H9 (cell line): Measurements from ENCODE around the gene CPNE5. TPM values are rescaled to one million over a fixed set of nuclear protein-coding genes. Genes with fewer than 3 reads are reported as not detected.

ENCODE experiments used
- DNase-seq: peaks from one replicate; pipeline ENCODE4 v3.0.0-alpha.2; 2017
- H2AFZ ChIP-seq: one replicate; pipeline ENCODE4 v1.6.1; 2013; ENCODE audit warnings: mild to moderate bottlenecking, low read length, control low read depth, moderate library complexity
- H2AK5ac ChIP-seq: 2 replicates; pipeline ENCODE4 v1.6.1; 2013; ENCODE audit warnings: low read length, control low read depth, mixed read lengths; ENCODE audit not compliant: insufficient read length
- H2BK120ac ChIP-seq: one replicate; pipeline ENCODE4 v1.6.1; 2013; ENCODE audit warnings: low read depth, mild to moderate bottlenecking, low read length, control low read depth, inconsistent platforms; ENCODE audit not compliant: poor library complexity, severe bottlenecking
- H2BK12ac ChIP-seq: 2 replicates; pipeline ENCODE4 v1.6.1; 2013; ENCODE audit warnings: low read length, control low read depth, mixed read lengths, low read depth; ENCODE audit not compliant: insufficient read length
- H2BK15ac ChIP-seq: 2 replicates; pipeline ENCODE4 v1.6.1; 2013; ENCODE audit warnings: low read depth, low read length, control low read depth
- H2BK20ac ChIP-seq: one replicate; pipeline ENCODE4 v1.6.1; 2013; ENCODE audit warnings: low read depth, mild to moderate bottlenecking, low read length, control low read depth, inconsistent platforms; ENCODE audit not compliant: poor library complexity, severe bottlenecking
- H2BK5ac ChIP-seq: 2 replicates; pipeline ENCODE4 v1.6.1; 2013; ENCODE audit warnings: low read length, control low read depth, mixed read lengths; ENCODE audit not compliant: insufficient read length
- H3K14ac ChIP-seq: 2 replicates; pipeline ENCODE4 v1.6.1; 2013; ENCODE audit warnings: low read length, control low read depth; ENCODE audit not compliant: insufficient read depth
- H3K18ac ChIP-seq: 2 replicates; pipeline ENCODE4 v1.6.1; 2013; ENCODE audit warnings: low read depth, mild to moderate bottlenecking, mixed read lengths, low read length, control low read depth; ENCODE audit not compliant: insufficient read length
- H3K23ac ChIP-seq: 2 replicates; pipeline ENCODE4 v1.6.1; 2013; ENCODE audit warnings: low read length, control low read depth, mixed read lengths, low read depth; ENCODE audit not compliant: insufficient read length
- H3K23me2 ChIP-seq: 2 replicates; pipeline ENCODE4 v1.6.1; 2013; ENCODE audit warnings: low read depth, mild to moderate bottlenecking, mixed read lengths, low read length, control low read depth; ENCODE audit not compliant: insufficient read length, poor library complexity, severe bottlenecking
- H3K27ac ChIP-seq: 2 replicates; pipeline ENCODE4 v1.5.1; 2013; ENCODE audit warnings: low read length, control low read depth, mixed read lengths, low read depth; ENCODE audit not compliant: insufficient read length
- H3K27me3 ChIP-seq: 2 replicates; pipeline ENCODE4 v1.6.1; 2013; ENCODE audit warnings: low read length, control low read depth, inconsistent platforms; ENCODE audit not compliant: insufficient read depth
- H3K4ac ChIP-seq: 2 replicates; pipeline ENCODE4 v1.6.1; 2013; ENCODE audit warnings: low read depth, mild to moderate bottlenecking, control low read depth, inconsistent platforms, low read length, moderate library complexity
- H3K4me1 ChIP-seq: 2 replicates; pipeline ENCODE4 v1.6.1; 2013; ENCODE audit warnings: low read length, control low read depth, inconsistent platforms; ENCODE audit not compliant: insufficient read depth
- H3K4me2 ChIP-seq: 2 replicates; pipeline ENCODE4 v1.6.1; 2013; ENCODE audit warnings: low read length, control low read depth, mixed read lengths; ENCODE audit not compliant: insufficient read length, insufficient read depth
- H3K56ac ChIP-seq: 2 replicates; pipeline ENCODE4 v1.6.1; 2013; ENCODE audit warnings: low read depth, mild to moderate bottlenecking, mixed read lengths, low read length, control low read depth; ENCODE audit not compliant: insufficient read length
- H3K79me1 ChIP-seq: 2 replicates; pipeline ENCODE4 v1.6.1; 2013; ENCODE audit warnings: low read depth, mild to moderate bottlenecking, moderate library complexity, low read length, control low read depth, inconsistent platforms; ENCODE audit not compliant: insufficient read depth, poor library complexity, severe bottlenecking
- H3K79me2 ChIP-seq: 2 replicates; pipeline ENCODE4 v1.6.1; 2013; ENCODE audit warnings: low read length, control low read depth, inconsistent platforms; ENCODE audit not compliant: insufficient read depth
- H3K9ac ChIP-seq: 2 replicates; pipeline ENCODE4 v1.6.1; 2013; ENCODE audit warnings: low read length, control low read depth, mixed read lengths; ENCODE audit not compliant: insufficient read length; ENCODE audit errors: extremely low read depth
- H3K9me3 ChIP-seq: one replicate; pipeline ENCODE4 v1.6.1; 2013; ENCODE audit warnings: low read depth, low read length, inconsistent platforms; ENCODE audit not compliant: control insufficient read depth
- H3T11ph ChIP-seq: one replicate; pipeline ENCODE4 v1.6.1; 2013; ENCODE audit warnings: mild to moderate bottlenecking, low read length, control low read depth, inconsistent platforms
- H4K20me1 ChIP-seq: one replicate; pipeline ENCODE4 v1.6.1; 2013; ENCODE audit not compliant: control insufficient read depth, insufficient read length, insufficient read depth
- H4K5ac ChIP-seq: 2 replicates; pipeline ENCODE4 v1.6.1; 2013; ENCODE audit warnings: low read depth, mild to moderate bottlenecking, mixed read lengths, low read length, control low read depth; ENCODE audit not compliant: insufficient read length
- H4K8ac ChIP-seq: replicated peaks from 2 replicates; pipeline ENCODE4 v1.6.1; 2013; ENCODE audit warnings: low read length, control low read depth, mixed read lengths, low read depth; ENCODE audit not compliant: insufficient read length
- H4K91ac ChIP-seq: 2 replicates; pipeline ENCODE4 v1.6.1; 2013; ENCODE audit warnings: low read depth, mild to moderate bottlenecking, moderate library complexity, mixed read lengths, low read length, control low read depth; ENCODE audit not compliant: insufficient read length
- H3K27ac Mint-ChIP-seq, 3 experiments: 2 replicates in 2 of 3; 3 replicates in 1 of 3; pipeline ENCODE4 v1.8.0; 2020 to 2021; ENCODE audit warnings: mixed read lengths in 3 of 3, mild to moderate bottlenecking in 1 of 3, moderate library complexity in 1 of 3
- H3K27me3 Mint-ChIP-seq: 2 replicates; pipeline ENCODE4 v1.8.0; 2021; ENCODE audit warnings: low read depth, mild to moderate bottlenecking, moderate library complexity, mixed read lengths
- H3K36me3 Mint-ChIP-seq, 3 experiments: 2 replicates in 2 of 3; 3 replicates in 1 of 3; pipeline ENCODE4 v1.8.0; 2020 to 2021; ENCODE audit warnings: low read depth in 3 of 3, mixed read lengths in 3 of 3; ENCODE audit not compliant: insufficient read depth in 1 of 3
- H3K4me1 Mint-ChIP-seq, 2 experiments: 2 replicates each; pipeline ENCODE4 v1.8.0; 2020; ENCODE audit warnings: mixed read lengths in 2 of 2
- H3K4me3 Mint-ChIP-seq, 2 experiments: 2 replicates in 1 of 2; 3 replicates in 1 of 2; pipeline ENCODE4 v1.8.0; 2020 to 2021; ENCODE audit warnings: mild to moderate bottlenecking in 2 of 2, mixed read lengths in 2 of 2, moderate library complexity in 1 of 2
- H3K9me3 Mint-ChIP-seq, 2 experiments: 2 replicates in 1 of 2; 3 replicates in 1 of 2; pipeline ENCODE4 v1.8.0; 2020; ENCODE audit warnings: mild to moderate bottlenecking in 2 of 2, mixed read lengths in 2 of 2, moderate library complexity in 1 of 2
- WGBS: extraction: QIAGEN DNeasy Blood & Tissue Kit; methylation state at CpG from one replicate; pipeline ENCODE4 v1.1.7; 2013; ENCODE audit warnings: missing lambda C conversion rate, low lambda C conversion rate, mixed read lengths; ENCODE audit not compliant: insufficient read length; ENCODE audit errors: extremely low coverage; 5-methylcytosine and 5-hydroxymethylcytosine counted together
- total RNA-seq: library from RNA; stranded (reverse); gene quantifications from 2 replicates; pipeline ENCODE4 v1.2.1, GENCODE V29; 2021
- TF ChIP-seq, protein P1 (sequence below): fragments of 200-600 bp; sonication (generic); conservative IDR thresholded peaks from 3 replicates; pipeline ENCODE4 v1.8.0; 2021; ENCODE audit warnings: antibody characterized with exemption, mild to moderate bottlenecking

CPNE5 gene
- total RNA-seq, 1 experiment from 2014 or later: 0.52 TPM

DNA sequence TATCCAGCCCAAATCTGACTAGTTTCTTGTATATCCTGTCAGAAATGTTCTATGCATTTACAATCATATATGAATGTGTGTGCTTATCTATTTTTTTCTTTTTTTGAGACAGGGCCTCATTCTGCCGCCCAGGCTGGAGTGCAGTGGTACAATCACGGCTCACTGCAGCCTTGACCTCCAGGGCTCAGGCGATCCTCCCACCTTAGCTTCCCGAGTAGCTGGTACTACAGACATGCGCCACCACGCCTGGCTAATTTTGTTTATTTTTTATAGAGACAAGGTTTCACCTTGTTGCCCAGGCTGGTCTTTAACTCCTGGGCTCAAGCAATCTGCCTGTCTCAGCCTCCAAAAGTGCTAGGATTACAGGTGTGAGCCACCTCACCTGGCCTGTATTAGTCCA is 144.6 kb downstream of the CPNE5 start:
- no peak overlapping the region for H2BK15ac ChIP-seq
- no peaks in the 10 kb centered on the region for H3K27me3 ChIP-seq
- H2AFZ ChIP-seq: no peak overlapping the region
- H3K14ac ChIP-seq: no peak overlapping the region
- no peak overlapping the region for H2BK20ac ChIP-seq
- H3K56ac ChIP-seq: no peak overlapping the region
- no CpG with 5 or more reads among the region's 6 CpGs for WGBS
- no peak overlapping the region for H3K4ac ChIP-seq
- no peak overlapping the region for H3K18ac ChIP-seq
- H3K4me1 Mint-ChIP-seq: peaks cover 0 to 4% of the 10 kb centered on the region in 2 experiments; a peak in 1 of 4 replicates
- no peak overlapping the region for H2BK12ac ChIP-seq
- H2BK5ac ChIP-seq: no peak overlapping the region
- H3K4me2 ChIP-seq: no peak overlapping the region
- H4K91ac ChIP-seq: no peak overlapping the region
- H3K36me3 Mint-ChIP-seq: no peaks in the 10 kb centered on the region
- H3K9me3 Mint-ChIP-seq: no peaks in the 10 kb centered on the region
- no peak overlapping the region for H4K8ac ChIP-seq
- H4K5ac ChIP-seq: no peak overlapping the region
- no peaks in the 10 kb centered on the region for H4K20me1 ChIP-seq
- no peak overlapping the region for H3K4me3 Mint-ChIP-seq
- no peaks in the 10 kb centered on the region for H3K79me1 ChIP-seq
- no peak for DNase-seq
- H3K23me2 ChIP-seq: no peaks in the 10 kb centered on the region
- no peak overlapping the region for H2BK120ac ChIP-seq
- H3K27me3 Mint-ChIP-seq: peaks cover 3% of the 10 kb centered on the region; the same call in 1 of the 2 replicates
- H3K79me2 ChIP-seq: no peaks in the 10 kb centered on the region
- H3T11ph ChIP-seq: no peak overlapping the region
- H3K9me3 ChIP-seq: no peaks in the 10 kb centered on the region
- H3K23ac ChIP-seq: no peak overlapping the region
- H3K27ac ChIP-seq: no peak overlapping the region
- H3K27ac Mint-ChIP-seq: no peak overlapping the region
- H3K4me1 ChIP-seq: no peaks in the 10 kb centered on the region
- TF ChIP-seq, protein P1, sequence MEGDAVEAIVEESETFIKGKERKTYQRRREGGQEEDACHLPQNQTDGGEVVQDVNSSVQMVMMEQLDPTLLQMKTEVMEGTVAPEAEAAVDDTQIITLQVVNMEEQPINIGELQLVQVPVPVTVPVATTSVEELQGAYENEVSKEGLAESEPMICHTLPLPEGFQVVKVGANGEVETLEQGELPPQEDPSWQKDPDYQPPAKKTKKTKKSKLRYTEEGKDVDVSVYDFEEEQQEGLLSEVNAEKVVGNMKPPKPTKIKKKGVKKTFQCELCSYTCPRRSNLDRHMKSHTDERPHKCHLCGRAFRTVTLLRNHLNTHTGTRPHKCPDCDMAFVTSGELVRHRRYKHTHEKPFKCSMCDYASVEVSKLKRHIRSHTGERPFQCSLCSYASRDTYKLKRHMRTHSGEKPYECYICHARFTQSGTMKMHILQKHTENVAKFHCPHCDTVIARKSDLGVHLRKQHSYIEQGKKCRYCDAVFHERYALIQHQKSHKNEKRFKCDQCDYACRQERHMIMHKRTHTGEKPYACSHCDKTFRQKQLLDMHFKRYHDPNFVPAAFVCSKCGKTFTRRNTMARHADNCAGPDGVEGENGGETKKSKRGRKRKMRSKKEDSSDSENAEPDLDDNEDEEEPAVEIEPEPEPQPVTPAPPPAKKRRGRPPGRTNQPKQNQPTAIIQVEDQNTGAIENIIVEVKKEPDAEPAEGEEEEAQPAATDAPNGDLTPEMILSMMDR: no peak
- no peak overlapping the region for H2AK5ac ChIP-seq
- no peak overlapping the region for H3K9ac ChIP-seq
